ACC112 (cell line): ENCODE results near the gene AP3D1.

Experiments
- H2AFZ ChIP-seq: fragments of 200-600 bp; sonication (generic); one replicate; pipeline ENCODE4 v1.6.0; 2017; ENCODE audit warnings: antibody characterized with exemption, low read length; ENCODE audit not compliant: unreplicated experiment
- H3K27ac ChIP-seq: fragments of 200-600 bp; sonication (generic); 2 replicates; pipeline ENCODE4 v1.5.1; 2014; ENCODE audit warnings: low read depth, mild to moderate bottlenecking, antibody characterized with exemption, low read length, moderate library complexity
- H3K27me3 ChIP-seq: fragments of 200-600 bp; sonication (generic); 2 replicates; pipeline ENCODE4 v1.6.1; 2014; ENCODE audit warnings: mild to moderate bottlenecking, antibody characterized with exemption, low read length, moderate library complexity, mixed read lengths; ENCODE audit not compliant: insufficient read depth
- H3K36me3 ChIP-seq: fragments of 200-600 bp; sonication (generic); 2 replicates; pipeline ENCODE4 v1.6.1; 2016; ENCODE audit warnings: mild to moderate bottlenecking, antibody characterized with exemption, low read length, moderate library complexity, mixed read lengths; ENCODE audit not compliant: insufficient read depth
- H3K4me1 ChIP-seq: fragments of 200-600 bp; sonication (generic); one replicate; pipeline ENCODE4 v1.6.1; 2016; ENCODE audit warnings: low read length, mixed read lengths; ENCODE audit not compliant: insufficient read depth, unreplicated experiment, control insufficient read depth
- H3K4me3 ChIP-seq: fragments of 200-600 bp; sonication (generic); 2 replicates; pipeline ENCODE4 v1.5.1; 2014; ENCODE audit warnings: mild to moderate bottlenecking, low read depth, low read length
- H3K79me2 ChIP-seq: fragments of 200-600 bp; sonication (generic); one replicate; pipeline ENCODE4 v1.6.0; 2016; ENCODE audit warnings: low read length; ENCODE audit not compliant: control insufficient read depth, unreplicated experiment, insufficient read depth

The AP3D1 gene

GRCh38 chr19:2192862-2193261, 41.5 kb upstream of the AP3D1 start:
- Histone ChIP-seq H3K4me1 (no peaks in the 10 kb centered on the region), H3K79me2 (peaks cover 28% of the 10 kb centered on the region), H3K4me3 (no peak overlapping the region), H2AFZ (no peak overlapping the region), H3K36me3 (0 out of 2 replicates have a peak, but pooled peaks cover 3% of the 10 kb centered on the region), H3K27ac (no peak overlapping the region), H3K27me3 (no peaks in the 10 kb centered on the region)

- Histone ChIP-seq H3K4me3 (no peak overlapping the region), H3K79me2 (peaks cover 30% of the 10 kb centered on the region), H3K27me3 (no peaks in the 10 kb centered on the region), H3K27ac (no peak overlapping the region), H3K4me1 (peaks cover 6% of the 10 kb centered on the region), H2AFZ (no peak overlapping the region), H3K36me3 (0 out of 2 replicates have a peak, but pooled peaks cover 3% of the 10 kb centered on the region)
Measured at GRCh38 chr19:2191456-2192310, 40.3 kb upstream of the AP3D1 start.

- peaks cover 13% of the 10 kb centered on the region for H3K4me1 ChIP-seq
- H3K79me2 ChIP-seq = peaks cover 31% of the 10 kb centered on the region
- H3K4me3 ChIP-seq = no peak overlapping the region
- H3K27me3 ChIP-seq = no peaks in the 10 kb centered on the region
- H2AFZ ChIP-seq = no peak overlapping the region
- H3K27ac ChIP-seq = no peak overlapping the region
- H3K36me3 ChIP-seq = 0 out of 2 replicates have a peak, but pooled peaks cover 3% of the 10 kb centered on the region
Measured at GRCh38 chr19:2190848-2191455, 39.6 kb upstream of the AP3D1 start.

GRCh38 chr19:2189880-2190279, 38.5 kb upstream of the AP3D1 start:
- no peak overlapping the region for H2AFZ ChIP-seq
- H3K79me2 ChIP-seq = peaks cover 33% of the 10 kb centered on the region
- no peaks in the 10 kb centered on the region for H3K27me3 ChIP-seq
- H3K4me1 ChIP-seq = peaks cover 22% of the 10 kb centered on the region
- no peak overlapping the region for H3K4me3 ChIP-seq
- H3K27ac ChIP-seq = no peak overlapping the region
- 0 out of 2 replicates have a peak, but pooled peaks cover 3% of the 10 kb centered on the region for H3K36me3 ChIP-seq

GRCh38 chr19:2188708-2189385, 37.5 kb upstream of the AP3D1 start:
- peaks cover 22% of the 10 kb centered on the region for H3K4me1 ChIP-seq
- H3K27me3 ChIP-seq = no peaks in the 10 kb centered on the region
- no peak overlapping the region for H2AFZ ChIP-seq
- H3K27ac ChIP-seq = peak overlapping the region; percentile 37; the same call in 1 of the 2 replicates
- H3K36me3 ChIP-seq = 0 out of 2 replicates have a peak, but pooled peaks cover 3% of the 10 kb centered on the region
- H3K4me3 ChIP-seq = no peak overlapping the region
- H3K79me2 ChIP-seq = peaks cover 43% of the 10 kb centered on the region

GRCh38 chr19:2187159-2187558, 35.8 kb upstream of the AP3D1 start:
- peaks cover 52% of the 10 kb centered on the region for H3K79me2 ChIP-seq
- H3K4me1 ChIP-seq = peaks cover 33% of the 10 kb centered on the region
- H3K4me3 ChIP-seq = no peak overlapping the region
- no peak overlapping the region for H2AFZ ChIP-seq
- no peaks in the 10 kb centered on the region for H3K27me3 ChIP-seq
- no peak overlapping the region for H3K27ac ChIP-seq
- 0 out of 2 replicates have a peak, but pooled peaks cover 3% of the 10 kb centered on the region for H3K36me3 ChIP-seq

GRCh38 chr19:2186071-2186846, 34.9 kb upstream of the AP3D1 start:
- peaks cover 55% of the 10 kb centered on the region for H3K79me2 ChIP-seq
- no peak overlapping the region for H2AFZ ChIP-seq
- H3K27ac ChIP-seq = peak overlapping the region; percentile 72
- peak overlapping the region; percentile 60 for H3K4me3 ChIP-seq
- H3K36me3 ChIP-seq = no peaks in the 10 kb centered on the region
- no peaks in the 10 kb centered on the region for H3K27me3 ChIP-seq
- peaks cover 33% of the 10 kb centered on the region for H3K4me1 ChIP-seq

- H3K79me2 ChIP-seq = peaks cover 61% of the 10 kb centered on the region
- peak overlapping the region; percentile 60 for H3K4me3 ChIP-seq
- H3K36me3 ChIP-seq = no peaks in the 10 kb centered on the region
- peak overlapping the region; percentile 72 for H3K27ac ChIP-seq
- H2AFZ ChIP-seq = no peak overlapping the region
- peaks cover 33% of the 10 kb centered on the region for H3K4me1 ChIP-seq
- H3K27me3 ChIP-seq = no peaks in the 10 kb centered on the region
Measured at GRCh38 chr19:2185734-2186070, 34.3 kb upstream of the AP3D1 start.

GRCh38 chr19:2184422-2184975, 33.1 kb upstream of the AP3D1 start:
- Histone ChIP-seq H2AFZ (no peak overlapping the region), H3K27me3 (no peaks in the 10 kb centered on the region), H3K4me1 (peaks cover 33% of the 10 kb centered on the region), H3K4me3 (no peak overlapping the region), H3K79me2 (peaks cover 64% of the 10 kb centered on the region), H3K36me3 (no peaks in the 10 kb centered on the region), H3K27ac (no peak overlapping the region)

- Histone ChIP-seq H3K27me3 (no peaks in the 10 kb centered on the region), H3K27ac (no peak overlapping the region), H3K4me3 (no peak overlapping the region), H3K4me1 (peaks cover 26% of the 10 kb centered on the region), H3K36me3 (no peaks in the 10 kb centered on the region), H2AFZ (no peak overlapping the region), H3K79me2 (peaks cover 70% of the 10 kb centered on the region)
Measured at GRCh38 chr19:2181633-2181997, 30.2 kb upstream of the AP3D1 start.
